GM23338 (cell line): Measurements from ENCODE around the gene NEIL3. TPM values are rescaled to one million over a fixed set of nuclear protein-coding genes. Genes with fewer than 3 reads are reported as not detected.

Experiments
- ATAC-seq: fragments of 200-7000 bp; cut with Tn5 transposase; 3 replicates; pipeline ENCODE4 v1.9.1; 2020
- DNase-seq: peaks from one replicate; pipeline ENCODE4 v3.0.0-alpha.2; 2015; ENCODE audit warnings: low spot score
- H2AFZ ChIP-seq: fragments of 200-600 bp; sonication (generic); 2 replicates; pipeline ENCODE4 v1.8.0; 2016; ENCODE audit warnings: antibody characterized with exemption, mild to moderate bottlenecking, moderate library complexity
- H3F3A ChIP-seq: fragments of 200-600 bp; sonication (generic); replicated peaks from 2 replicates; pipeline ENCODE4 v1.8.0; 2017; ENCODE audit warnings: antibody characterized with exemption, mixed run types, low read depth
- H3K27ac ChIP-seq: fragments of 200-600 bp; sonication (generic); 2 replicates; pipeline ENCODE4 v1.6.1; 2016; ENCODE audit warnings: low read depth
- H3K27me3 ChIP-seq: fragments of 200-600 bp; sonication (generic); 2 replicates; pipeline ENCODE4 v1.8.0; 2016; ENCODE audit warnings: mild to moderate bottlenecking, mixed run types, moderate library complexity; ENCODE audit not compliant: insufficient read depth
- H3K36me3 ChIP-seq: fragments of 200-600 bp; sonication (generic); 2 replicates; pipeline ENCODE4 v1.8.0; 2016; ENCODE audit warnings: mild to moderate bottlenecking; ENCODE audit not compliant: insufficient read depth
- H3K4me1 ChIP-seq: fragments of 200-600 bp; sonication (generic); 2 replicates; pipeline ENCODE4 v1.8.0; 2016; ENCODE audit warnings: mild to moderate bottlenecking, moderate library complexity; ENCODE audit not compliant: insufficient read depth
- H3K4me2 ChIP-seq: fragments of 200-600 bp; sonication (generic); 2 replicates; pipeline ENCODE4 v1.7.1; 2017; ENCODE audit warnings: mixed run types
- H3K4me3 ChIP-seq: fragments of 200-600 bp; sonication (generic); 2 replicates; pipeline ENCODE4 v1.6.1; 2016; ENCODE audit warnings: mixed run types
- H3K79me2 ChIP-seq: fragments of 200-600 bp; sonication (generic); replicated peaks from 2 replicates; pipeline ENCODE4 v1.8.0; 2017; ENCODE audit warnings: mild to moderate bottlenecking; ENCODE audit not compliant: insufficient read depth
- H3K9me2 ChIP-seq: fragments of 200-600 bp; sonication (generic); 2 replicates; pipeline ENCODE4 v1.8.0; 2017; ENCODE audit not compliant: insufficient read depth
- H4K20me1 ChIP-seq: fragments of 200-600 bp; sonication (generic); replicated peaks from 2 replicates; pipeline ENCODE4 v1.8.0; 2017; ENCODE audit warnings: mild to moderate bottlenecking; ENCODE audit not compliant: insufficient read depth
- H3K27ac Mint-ChIP-seq: 2 replicates; pipeline ENCODE4 v1.8.0; 2020; ENCODE audit warnings: inconsistent platforms, mild to moderate bottlenecking, moderate library complexity, mixed read lengths
- H3K27me3 Mint-ChIP-seq: 3 replicates; pipeline ENCODE4 v1.8.0; 2022; ENCODE audit warnings: low read depth, mild to moderate bottlenecking, moderate library complexity, mixed read lengths, inconsistent platforms; ENCODE audit not compliant: insufficient read depth, poor library complexity
- H3K36me3 Mint-ChIP-seq: 3 replicates; pipeline ENCODE4 v1.8.0; 2021; ENCODE audit warnings: low read depth, mild to moderate bottlenecking, inconsistent platforms, moderate library complexity, mixed read lengths
- H3K4me1 Mint-ChIP-seq: 3 replicates; pipeline ENCODE4 v1.8.0; 2020; ENCODE audit warnings: mild to moderate bottlenecking, inconsistent platforms, mixed read lengths
- H3K4me3 Mint-ChIP-seq: 3 replicates; pipeline ENCODE4 v1.8.0; 2021; ENCODE audit warnings: moderate library complexity, mild to moderate bottlenecking, inconsistent platforms, mixed read lengths
- H3K9me3 Mint-ChIP-seq: 3 replicates; pipeline ENCODE4 v1.8.0; 2020; ENCODE audit warnings: moderate library complexity, mild to moderate bottlenecking, inconsistent platforms, mixed read lengths
- CREB1 ChIP-seq: fragments of 250-450 bp; sonication (Bioruptor Pico); IDR thresholded peaks from 2 replicates; pipeline ENCODE4 v1.5.0; 2020; ENCODE audit warnings: low read depth, mild to moderate bottlenecking, moderate library complexity
- EZH2 ChIP-seq: fragments of 200-600 bp; sonication (generic); IDR thresholded peaks from one replicate; pipeline ENCODE4 v1.8.0; 2017; ENCODE audit warnings: antibody characterized with exemption, mild to moderate bottlenecking, low read depth; ENCODE audit not compliant: unreplicated experiment
- EZH2phosphoT487 ChIP-seq: fragments of 200-600 bp; sonication (generic); IDR thresholded peaks from one replicate; pipeline ENCODE4 v1.8.1; 2018; ENCODE audit warnings: antibody characterized with exemption; ENCODE audit not compliant: unreplicated experiment
- JUNB ChIP-seq: IDR thresholded peaks from one replicate; pipeline ENCODE4 v1.6.1; 2016; ENCODE audit warnings: antibody characterized with exemption; ENCODE audit not compliant: unreplicated experiment
- NANOG ChIP-seq: IDR thresholded peaks from 2 replicates; pipeline ENCODE4 v1.6.1; 2016; ENCODE audit warnings: antibody characterized with exemption, borderline replicate concordance
- POLR2AphosphoS5 ChIP-seq: IDR thresholded peaks from 2 replicates; pipeline ENCODE4 v1.6.1; 2016; ENCODE audit warnings: antibody characterized with exemption, low read depth
- STAT1 ChIP-seq: IDR thresholded peaks from one replicate; pipeline ENCODE4 v1.6.1; 2016; ENCODE audit warnings: antibody characterized with exemption; ENCODE audit not compliant: unreplicated experiment
- ZNF114 ChIP-seq: fragments of 250-450 bp; sonication (Bioruptor Pico); IDR thresholded peaks from 2 replicates; pipeline ENCODE4 v1.5.0; 2020; ENCODE audit warnings: mild to moderate bottlenecking, moderate library complexity
- ZNF331 ChIP-seq: fragments of 250-450 bp; sonication (Bioruptor Pico); IDR thresholded peaks from 2 replicates; pipeline ENCODE4 v1.5.0; 2020; ENCODE audit warnings: low read depth, mild to moderate bottlenecking, moderate library complexity
- polyA plus RNA-seq: library from polyadenylated mRNA; unstranded; fragments of >200 nt; fragmentation: Nextera tagmentation; extraction: Ambion mirVana; gene quantifications from 2 replicates; pipeline ENCODE4 v1.2.1, GENCODE V29; 2016
- total RNA-seq: library from RNA; depleted of rRNA; stranded (reverse); fragments of >200 nt; shearing (Covaris generic); gene quantifications from 2 replicates; pipeline ENCODE4 v1.2.3, GENCODE V29; 2014
- TF ChIP-seq, protein P1 (sequence below): IDR thresholded peaks from one replicate; pipeline ENCODE4 v1.6.1; 2018; ENCODE audit warnings: antibody characterized with exemption; ENCODE audit not compliant: unreplicated experiment
- TF ChIP-seq, protein P2 (sequence below): IDR thresholded peaks from 2 replicates; pipeline ENCODE4 v1.6.1; 2016; ENCODE audit warnings: antibody characterized with exemption
- TF ChIP-seq, protein P3 (sequence below), 2 experiments: fragments of 200-600 bp in 1 of 2; sonication (generic) in 1 of 2; conservative IDR thresholded peaks; 2 replicates each; pipeline versions ENCODE4 v1.5.1 to v1.6.1; 2016 to 2017; ENCODE audit warnings: antibody characterized with exemption in 2 of 2, low read depth in 2 of 2, mild to moderate bottlenecking in 2 of 2, moderate library complexity in 1 of 2
- TF ChIP-seq, protein P4 (sequence below): fragments of 250-450 bp; sonication (Bioruptor Pico); IDR thresholded peaks from 2 replicates; pipeline ENCODE4 v1.5.0; 2020; ENCODE audit warnings: mild to moderate bottlenecking, moderate library complexity

NEIL3 gene
- total and polyA plus RNA-seq, 2 experiments from 2014 or later = 11.8 to 15.4 TPM

DNA sequence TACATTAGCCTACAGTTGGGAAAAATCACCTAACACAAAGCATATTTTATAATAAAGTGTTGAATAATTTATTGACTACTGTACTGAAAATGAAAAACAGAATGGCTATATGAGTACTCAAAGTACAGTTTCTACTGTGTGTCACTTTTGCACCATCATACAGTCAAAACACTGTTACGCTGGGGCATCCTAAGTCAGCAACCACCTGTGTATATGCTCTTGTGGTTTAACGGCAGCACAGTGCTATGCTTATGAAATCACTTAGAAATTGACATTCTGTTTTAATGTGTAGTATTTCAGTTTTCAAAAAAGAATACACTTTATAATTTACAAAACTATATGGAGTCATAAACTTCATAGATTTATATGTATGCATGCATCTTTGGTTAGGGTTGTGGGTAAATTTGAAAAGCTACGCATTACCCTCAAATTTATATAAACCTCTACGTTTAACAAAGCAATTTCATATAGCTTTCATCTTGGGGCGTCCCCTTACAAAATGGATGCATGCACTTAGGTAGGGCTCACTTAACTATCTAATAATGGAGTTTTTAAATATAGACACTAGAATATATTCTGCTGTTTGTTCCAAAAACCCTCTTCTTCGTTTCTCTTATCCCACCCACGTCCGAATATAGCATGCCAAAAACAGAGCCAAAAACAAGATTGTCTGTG lies 690 bp upstream of the NEIL3 start:
- Histone ChIP-seq H4K20me1 (no peaks in the 10 kb centered on the region; the same call in 1 of the 2 replicates), H3K9me2 (no peaks in the 10 kb centered on the region), H3K4me2 (peak overlapping the region; percentile 75), H3K4me3 (peak overlapping the region; percentile 81), H3F3A (no peaks in the 10 kb centered on the region), H3K79me2 (peaks cover 25% of the 10 kb centered on the region), H3K27ac (no peak overlapping the region), H3K27me3 (no peaks in the 10 kb centered on the region), H3K36me3 (no peaks in the 10 kb centered on the region), H2AFZ (peak overlapping the region; percentile 99), H3K4me1 (peaks cover 6% of the 10 kb centered on the region)
- no peak for ATAC-seq
- Mint-ChIP-seq H3K27ac (no peak overlapping the region), H3K36me3 (peaks cover 4% of the 10 kb centered on the region; the same call in 1 of the 3 replicates), H3K9me3 (no peaks in the 10 kb centered on the region), H3K4me1 (peaks cover 2% of the 10 kb centered on the region; the same call in 2 of the 3 replicates), H3K27me3 (no peaks in the 10 kb centered on the region), H3K4me3 (peak overlapping the region; percentile 90)
- no peak for DNase-seq
- TF ChIP-seq EZH2 (no peak), NANOG (no peak), STAT1 (no peak), JUNB (no peak), ZNF114 (no peak), EZH2phosphoT487 (no peak), POLR2AphosphoS5 (no peak), CREB1 (no peak), ZNF331 (CRISPR knock-in tag) (no peak)
- TF ChIP-seq, protein P1, sequence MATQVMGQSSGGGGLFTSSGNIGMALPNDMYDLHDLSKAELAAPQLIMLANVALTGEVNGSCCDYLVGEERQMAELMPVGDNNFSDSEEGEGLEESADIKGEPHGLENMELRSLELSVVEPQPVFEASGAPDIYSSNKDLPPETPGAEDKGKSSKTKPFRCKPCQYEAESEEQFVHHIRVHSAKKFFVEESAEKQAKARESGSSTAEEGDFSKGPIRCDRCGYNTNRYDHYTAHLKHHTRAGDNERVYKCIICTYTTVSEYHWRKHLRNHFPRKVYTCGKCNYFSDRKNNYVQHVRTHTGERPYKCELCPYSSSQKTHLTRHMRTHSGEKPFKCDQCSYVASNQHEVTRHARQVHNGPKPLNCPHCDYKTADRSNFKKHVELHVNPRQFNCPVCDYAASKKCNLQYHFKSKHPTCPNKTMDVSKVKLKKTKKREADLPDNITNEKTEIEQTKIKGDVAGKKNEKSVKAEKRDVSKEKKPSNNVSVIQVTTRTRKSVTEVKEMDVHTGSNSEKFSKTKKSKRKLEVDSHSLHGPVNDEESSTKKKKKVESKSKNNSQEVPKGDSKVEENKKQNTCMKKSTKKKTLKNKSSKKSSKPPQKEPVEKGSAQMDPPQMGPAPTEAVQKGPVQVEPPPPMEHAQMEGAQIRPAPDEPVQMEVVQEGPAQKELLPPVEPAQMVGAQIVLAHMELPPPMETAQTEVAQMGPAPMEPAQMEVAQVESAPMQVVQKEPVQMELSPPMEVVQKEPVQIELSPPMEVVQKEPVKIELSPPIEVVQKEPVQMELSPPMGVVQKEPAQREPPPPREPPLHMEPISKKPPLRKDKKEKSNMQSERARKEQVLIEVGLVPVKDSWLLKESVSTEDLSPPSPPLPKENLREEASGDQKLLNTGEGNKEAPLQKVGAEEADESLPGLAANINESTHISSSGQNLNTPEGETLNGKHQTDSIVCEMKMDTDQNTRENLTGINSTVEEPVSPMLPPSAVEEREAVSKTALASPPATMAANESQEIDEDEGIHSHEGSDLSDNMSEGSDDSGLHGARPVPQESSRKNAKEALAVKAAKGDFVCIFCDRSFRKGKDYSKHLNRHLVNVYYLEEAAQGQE = no peak
- TF ChIP-seq, protein P2, sequence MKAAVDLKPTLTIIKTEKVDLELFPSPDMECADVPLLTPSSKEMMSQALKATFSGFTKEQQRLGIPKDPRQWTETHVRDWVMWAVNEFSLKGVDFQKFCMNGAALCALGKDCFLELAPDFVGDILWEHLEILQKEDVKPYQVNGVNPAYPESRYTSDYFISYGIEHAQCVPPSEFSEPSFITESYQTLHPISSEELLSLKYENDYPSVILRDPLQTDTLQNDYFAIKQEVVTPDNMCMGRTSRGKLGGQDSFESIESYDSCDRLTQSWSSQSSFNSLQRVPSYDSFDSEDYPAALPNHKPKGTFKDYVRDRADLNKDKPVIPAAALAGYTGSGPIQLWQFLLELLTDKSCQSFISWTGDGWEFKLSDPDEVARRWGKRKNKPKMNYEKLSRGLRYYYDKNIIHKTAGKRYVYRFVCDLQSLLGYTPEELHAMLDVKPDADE = no peak
- TF ChIP-seq, protein P3, sequence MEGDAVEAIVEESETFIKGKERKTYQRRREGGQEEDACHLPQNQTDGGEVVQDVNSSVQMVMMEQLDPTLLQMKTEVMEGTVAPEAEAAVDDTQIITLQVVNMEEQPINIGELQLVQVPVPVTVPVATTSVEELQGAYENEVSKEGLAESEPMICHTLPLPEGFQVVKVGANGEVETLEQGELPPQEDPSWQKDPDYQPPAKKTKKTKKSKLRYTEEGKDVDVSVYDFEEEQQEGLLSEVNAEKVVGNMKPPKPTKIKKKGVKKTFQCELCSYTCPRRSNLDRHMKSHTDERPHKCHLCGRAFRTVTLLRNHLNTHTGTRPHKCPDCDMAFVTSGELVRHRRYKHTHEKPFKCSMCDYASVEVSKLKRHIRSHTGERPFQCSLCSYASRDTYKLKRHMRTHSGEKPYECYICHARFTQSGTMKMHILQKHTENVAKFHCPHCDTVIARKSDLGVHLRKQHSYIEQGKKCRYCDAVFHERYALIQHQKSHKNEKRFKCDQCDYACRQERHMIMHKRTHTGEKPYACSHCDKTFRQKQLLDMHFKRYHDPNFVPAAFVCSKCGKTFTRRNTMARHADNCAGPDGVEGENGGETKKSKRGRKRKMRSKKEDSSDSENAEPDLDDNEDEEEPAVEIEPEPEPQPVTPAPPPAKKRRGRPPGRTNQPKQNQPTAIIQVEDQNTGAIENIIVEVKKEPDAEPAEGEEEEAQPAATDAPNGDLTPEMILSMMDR (conservative IDR thresholded peaks at IDR 0.05; ENCODE audit: low read depth in 2 of 2) = no peak
- TF ChIP-seq, protein P4, sequence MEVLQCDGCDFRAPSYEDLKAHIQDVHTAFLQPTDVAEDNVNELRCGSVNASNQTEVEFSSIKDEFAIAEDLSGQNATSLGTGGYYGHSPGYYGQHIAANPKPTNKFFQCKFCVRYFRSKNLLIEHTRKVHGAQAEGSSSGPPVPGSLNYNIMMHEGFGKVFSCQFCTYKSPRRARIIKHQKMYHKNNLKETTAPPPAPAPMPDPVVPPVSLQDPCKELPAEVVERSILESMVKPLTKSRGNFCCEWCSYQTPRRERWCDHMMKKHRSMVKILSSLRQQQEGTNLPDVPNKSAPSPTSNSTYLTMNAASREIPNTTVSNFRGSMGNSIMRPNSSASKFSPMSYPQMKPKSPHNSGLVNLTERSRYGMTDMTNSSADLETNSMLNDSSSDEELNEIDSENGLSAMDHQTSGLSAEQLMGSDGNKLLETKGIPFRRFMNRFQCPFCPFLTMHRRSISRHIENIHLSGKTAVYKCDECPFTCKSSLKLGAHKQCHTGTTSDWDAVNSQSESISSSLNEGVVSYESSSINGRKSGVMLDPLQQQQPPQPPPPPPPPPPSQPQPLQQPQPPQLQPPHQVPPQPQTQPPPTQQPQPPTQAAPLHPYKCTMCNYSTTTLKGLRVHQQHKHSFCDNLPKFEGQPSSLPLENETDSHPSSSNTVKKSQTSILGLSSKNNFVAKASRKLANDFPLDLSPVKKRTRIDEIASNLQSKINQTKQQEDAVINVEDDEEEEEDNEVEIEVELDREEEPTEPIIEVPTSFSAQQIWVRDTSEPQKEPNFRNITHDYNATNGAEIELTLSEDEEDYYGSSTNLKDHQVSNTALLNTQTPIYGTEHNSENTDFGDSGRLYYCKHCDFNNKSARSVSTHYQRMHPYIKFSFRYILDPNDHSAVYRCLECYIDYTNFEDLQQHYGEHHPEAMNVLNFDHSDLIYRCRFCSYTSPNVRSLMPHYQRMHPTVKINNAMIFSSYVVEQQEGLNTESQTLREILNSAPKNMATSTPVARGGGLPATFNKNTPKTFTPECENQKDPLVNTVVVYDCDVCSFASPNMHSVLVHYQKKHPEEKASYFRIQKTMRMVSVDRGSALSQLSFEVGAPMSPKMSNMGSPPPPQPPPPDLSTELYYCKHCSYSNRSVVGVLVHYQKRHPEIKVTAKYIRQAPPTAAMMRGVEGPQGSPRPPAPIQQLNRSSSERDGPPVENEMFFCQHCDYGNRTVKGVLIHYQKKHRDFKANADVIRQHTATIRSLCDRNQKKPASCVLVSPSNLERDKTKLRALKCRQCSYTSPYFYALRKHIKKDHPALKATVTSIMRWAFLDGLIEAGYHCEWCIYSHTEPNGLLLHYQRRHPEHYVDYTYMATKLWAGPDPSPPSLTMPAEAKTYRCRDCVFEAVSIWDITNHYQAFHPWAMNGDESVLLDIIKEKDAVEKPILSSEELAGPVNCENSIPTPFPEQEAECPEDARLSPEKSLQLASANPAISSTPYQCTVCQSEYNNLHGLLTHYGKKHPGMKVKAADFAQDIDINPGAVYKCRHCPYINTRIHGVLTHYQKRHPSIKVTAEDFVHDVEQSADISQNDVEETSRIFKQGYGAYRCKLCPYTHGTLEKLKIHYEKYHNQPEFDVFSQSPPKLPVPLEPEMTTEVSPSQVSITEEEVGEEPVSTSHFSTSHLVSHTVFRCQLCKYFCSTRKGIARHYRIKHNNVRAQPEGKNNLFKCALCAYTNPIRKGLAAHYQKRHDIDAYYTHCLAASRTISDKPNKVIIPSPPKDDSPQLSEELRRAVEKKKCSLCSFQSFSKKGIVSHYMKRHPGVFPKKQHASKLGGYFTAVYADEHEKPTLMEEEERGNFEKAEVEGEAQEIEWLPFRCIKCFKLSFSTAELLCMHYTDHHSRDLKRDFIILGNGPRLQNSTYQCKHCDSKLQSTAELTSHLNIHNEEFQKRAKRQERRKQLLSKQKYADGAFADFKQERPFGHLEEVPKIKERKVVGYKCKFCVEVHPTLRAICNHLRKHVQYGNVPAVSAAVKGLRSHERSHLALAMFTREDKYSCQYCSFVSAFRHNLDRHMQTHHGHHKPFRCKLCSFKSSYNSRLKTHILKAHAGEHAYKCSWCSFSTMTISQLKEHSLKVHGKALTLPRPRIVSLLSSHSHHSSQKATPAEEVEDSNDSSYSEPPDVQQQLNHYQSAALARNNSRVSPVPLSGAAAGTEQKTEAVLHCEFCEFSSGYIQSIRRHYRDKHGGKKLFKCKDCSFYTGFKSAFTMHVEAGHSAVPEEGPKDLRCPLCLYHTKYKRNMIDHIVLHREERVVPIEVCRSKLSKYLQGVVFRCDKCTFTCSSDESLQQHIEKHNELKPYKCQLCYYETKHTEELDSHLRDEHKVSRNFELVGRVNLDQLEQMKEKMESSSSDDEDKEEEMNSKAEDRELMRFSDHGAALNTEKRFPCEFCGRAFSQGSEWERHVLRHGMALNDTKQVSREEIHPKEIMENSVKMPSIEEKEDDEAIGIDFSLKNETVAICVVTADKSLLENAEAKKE = no peak
